ENCODE measurements around the gene ADAD1.

ADAD1 gene

GRCh38 chr4:122456231-122457116 is 77.7 kb downstream of the ADAD1 start, which contains the start of gene IL2:
TSS of gene IL2 (minus strand) at chr4:122456725. CDS start at chr4:122456440, 285 bp downstream.
- DNase-seq: no peak

- no peak for DNase-seq
Measured at GRCh38 chr4:122458625-122459024, 79.8 kb downstream of the ADAD1 start.

GRCh38 chr4:122469457-122469856 is 90.6 kb downstream of the ADAD1 start:
- DNase-seq: no peak

GRCh38 chr4:122475233-122475632 is 96.4 kb downstream of the ADAD1 start:
- DNase-seq: no peak

GRCh38 chr4:122476126-122476525 is 97.3 kb downstream of the ADAD1 start:
- DNase-seq: no peak

GRCh38 chr4:122476745-122477144 is 97.9 kb downstream of the ADAD1 start:
- DNase-seq: no peak
